ENCODE measurements around the gene ABCF2.

ABCF2 gene

GRCh38 chr7:151226875-151227782, at the start of gene ABCF2:
Gene ABCF2 (minus strand): TSS chr7:151227205. CDS start chr7:151226458, 747 bp downstream.
- DNase-seq (ENCODE audit: low spot score), result peak; percentile 98

- DNase-seq (ENCODE audit: low spot score), result no peak
These were observed 49.0 kb upstream of the ABCF2 start for GRCh38 chr7:151275813-151276577.

- DNase-seq (ENCODE audit: low spot score), result no peak
These were observed 48.2 kb upstream of the ABCF2 start for GRCh38 chr7:151274936-151275812.

DNA sequence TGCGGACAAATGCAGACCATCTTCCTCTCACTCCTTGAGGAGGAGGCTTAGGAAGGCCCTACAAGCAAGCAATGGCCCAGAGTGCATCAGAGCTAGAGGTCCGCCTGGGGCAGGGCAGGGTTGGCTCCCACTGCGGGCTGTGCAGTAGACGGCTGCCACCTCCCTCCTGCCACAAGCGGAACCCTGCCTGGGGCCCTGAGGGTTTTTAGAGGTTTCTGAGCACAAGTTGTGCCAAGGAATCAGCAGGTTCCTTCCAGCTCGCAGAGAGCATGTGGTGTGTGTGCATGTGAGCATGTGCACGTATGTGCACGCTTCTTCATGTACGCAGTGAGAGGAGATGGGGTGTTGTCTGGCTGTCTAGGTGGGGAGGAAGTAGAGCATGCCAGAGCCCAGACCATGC, 47.4 kb upstream of the ABCF2 start:
- DNase-seq (ENCODE audit: low spot score), result no peak

DNA sequence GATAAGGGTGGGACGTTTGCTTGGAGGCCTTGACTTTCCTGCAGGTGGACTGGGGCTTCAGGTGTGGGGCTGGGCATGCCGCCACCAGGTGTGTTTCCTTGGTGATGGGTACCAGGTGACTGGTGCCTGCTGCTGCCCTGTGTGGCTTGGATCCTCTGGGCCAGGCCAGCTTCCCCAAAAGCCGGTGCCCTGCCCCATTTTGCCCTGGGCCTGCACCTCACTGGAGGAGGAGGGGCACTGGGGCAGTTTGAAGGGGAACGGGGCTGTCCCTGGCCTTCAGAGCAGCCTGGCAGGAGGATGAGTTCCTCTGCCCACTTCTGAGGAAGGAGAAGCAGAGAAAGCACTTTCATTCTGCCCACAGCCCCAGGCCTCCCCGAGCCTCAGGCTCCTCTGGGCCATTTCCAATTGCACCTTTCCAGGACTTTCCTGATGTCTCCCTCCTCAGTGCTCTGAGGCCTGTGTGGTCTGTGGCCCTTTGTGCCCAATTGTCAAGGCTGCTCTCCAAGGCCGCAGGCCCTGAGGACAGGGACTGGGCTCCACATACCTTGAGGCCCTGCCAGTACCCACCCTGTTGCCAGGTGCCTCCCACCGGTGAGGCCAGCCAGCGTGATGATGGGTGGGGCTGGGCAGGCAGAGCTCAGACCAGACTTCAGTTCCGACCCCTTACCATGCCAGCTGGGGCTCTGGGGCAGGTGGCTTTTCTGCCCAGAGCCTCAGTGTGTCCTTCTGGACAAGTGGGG, 46.8 kb upstream of the ABCF2 start:
- no peak for DNase-seq (ENCODE audit: low spot score)

- DNase-seq (ENCODE audit: low spot score), result no peak
These were observed 45.9 kb upstream of the ABCF2 start for GRCh38 chr7:151272877-151273276.

- DNase-seq (ENCODE audit: low spot score), result no peak
These were observed 45.4 kb upstream of the ABCF2 start for GRCh38 chr7:151272405-151272804.

DNA sequence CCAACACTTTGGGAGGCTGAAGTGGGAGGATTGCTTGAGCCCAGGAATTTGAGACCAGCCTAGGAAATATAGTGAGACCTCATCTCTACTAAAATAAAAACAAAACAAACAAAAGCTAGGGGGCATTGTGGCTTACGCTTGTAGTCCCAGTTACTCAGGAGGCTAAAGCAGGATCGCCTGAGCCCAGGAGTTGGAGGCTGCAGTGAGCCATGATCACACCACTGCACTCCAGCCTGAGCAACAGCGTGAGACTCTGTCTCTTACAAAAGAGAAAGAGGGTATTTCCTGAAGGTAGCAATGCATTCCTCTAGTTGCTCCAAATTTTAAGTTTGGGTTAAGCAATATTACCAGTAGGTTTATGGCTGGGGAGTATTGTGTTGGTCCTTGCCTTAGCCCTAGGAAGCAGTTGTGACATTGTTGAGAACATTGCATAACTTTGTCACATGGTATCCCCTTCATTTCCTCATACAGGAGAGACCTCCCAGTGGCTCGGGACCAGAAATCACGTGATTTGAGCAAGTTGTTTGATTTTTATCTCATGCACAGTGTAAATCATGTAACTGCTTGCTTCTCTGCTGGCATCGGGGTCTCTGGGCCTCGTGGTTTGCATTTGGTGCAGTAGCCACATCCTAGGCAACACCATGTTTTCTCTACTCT, 44.8 kb upstream of the ABCF2 start:
- DNase-seq (ENCODE audit: low spot score), result peak; percentile 79

- DNase-seq (ENCODE audit: low spot score), result no peak
These were observed 42.5 kb upstream of the ABCF2 start for GRCh38 chr7:151269511-151269910.

DNA sequence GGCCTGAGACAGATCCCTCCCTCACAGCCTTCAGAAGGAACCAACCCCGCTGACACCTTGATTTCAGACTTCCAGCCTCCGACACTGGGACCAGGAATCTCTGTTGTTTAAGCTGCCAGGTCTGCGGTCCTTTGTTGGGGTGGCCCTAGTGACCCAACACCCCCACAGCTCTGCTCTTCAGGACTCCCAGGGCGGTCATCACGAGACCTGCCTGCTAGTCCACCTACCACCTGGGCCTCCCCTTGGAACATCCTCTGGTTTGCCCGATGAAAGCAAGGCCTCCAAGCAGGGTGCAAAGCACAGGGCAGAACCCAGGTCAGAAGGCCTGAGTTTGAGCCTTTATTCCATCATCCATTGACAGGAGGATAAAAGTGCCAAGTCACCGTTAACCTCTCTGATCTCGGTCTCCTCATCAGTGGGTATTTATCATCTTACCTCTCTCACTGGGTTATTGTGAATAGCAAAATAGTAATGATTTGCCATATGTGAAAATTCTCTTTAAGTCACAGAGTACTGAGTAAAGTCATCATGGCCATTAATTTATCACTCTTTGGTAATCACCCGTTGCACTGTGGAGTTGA, 38.4 kb upstream of the ABCF2 start:
- DNase-seq (ENCODE audit: low spot score), result no peak

DNA sequence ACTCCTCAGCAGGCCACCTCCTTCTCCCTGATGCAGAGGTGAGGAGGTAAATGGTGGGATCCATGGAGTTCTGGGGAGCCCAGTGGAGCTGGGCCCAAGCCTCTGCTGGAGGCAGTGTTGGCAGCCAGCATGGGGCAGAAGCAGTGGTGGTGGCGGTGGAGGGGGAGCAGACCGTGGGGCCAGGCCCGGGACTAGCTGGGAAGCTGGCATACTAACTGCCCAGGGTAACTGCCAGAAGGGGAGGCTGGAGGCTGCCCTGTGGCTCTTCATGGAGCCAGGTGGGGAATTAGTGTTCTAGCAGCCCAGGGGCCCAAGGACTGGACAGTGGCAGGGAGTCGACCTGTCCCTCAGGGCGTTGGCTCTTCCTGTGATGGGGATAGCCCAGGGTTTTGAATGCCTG, 37.6 kb upstream of the ABCF2 start:
- DNase-seq (ENCODE audit: low spot score), result no peak

DNA sequence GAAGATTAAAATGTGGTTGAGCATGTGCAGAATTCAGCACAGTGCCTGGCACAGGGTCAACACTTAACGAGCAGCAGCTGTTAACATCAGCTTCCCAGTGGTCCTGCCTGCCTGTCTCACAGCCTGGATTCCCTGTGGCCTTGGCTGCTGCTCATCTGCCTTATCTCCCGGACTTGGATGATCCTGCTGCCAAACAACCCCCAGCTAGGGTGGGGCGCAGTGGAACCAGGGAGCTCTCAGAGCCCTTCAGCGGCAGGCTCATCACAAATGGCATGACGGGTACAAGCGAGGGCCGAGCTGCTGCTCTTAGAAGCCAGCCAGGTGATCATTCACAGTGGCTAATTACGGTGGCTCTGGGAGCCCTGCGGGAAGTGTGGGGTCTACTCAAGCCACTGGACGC, 34.5 kb upstream of the ABCF2 start:
- DNase-seq (ENCODE audit: low spot score), result no peak

GRCh38 chr7:151260883-151261282, 33.9 kb upstream of the ABCF2 start:
- no peak for DNase-seq (ENCODE audit: low spot score)

DNA sequence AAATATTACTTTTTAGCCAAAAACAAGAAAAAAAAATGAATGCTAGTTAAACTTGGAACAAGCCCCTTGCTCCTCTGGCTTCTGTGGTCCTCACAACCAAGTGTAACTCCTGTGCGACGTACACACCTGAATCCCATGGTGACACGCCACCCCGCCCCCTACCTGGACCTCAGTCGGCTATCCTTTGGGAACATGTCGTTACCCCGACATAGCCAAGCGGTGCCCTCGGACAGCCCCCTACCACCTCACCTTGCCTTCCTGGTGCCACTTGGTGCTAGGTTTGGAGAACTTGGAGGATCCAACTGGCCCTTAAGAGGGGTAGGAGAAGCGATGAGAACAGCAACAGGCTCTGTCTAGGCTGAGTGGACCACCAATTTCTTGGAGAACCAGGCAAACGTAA, 33.5 kb upstream of the ABCF2 start:
- DNase-seq (ENCODE audit: low spot score), result no peak

GRCh38 chr7:151257990-151258389, 31.0 kb upstream of the ABCF2 start:
- DNase-seq (ENCODE audit: low spot score), result no peak

DNA sequence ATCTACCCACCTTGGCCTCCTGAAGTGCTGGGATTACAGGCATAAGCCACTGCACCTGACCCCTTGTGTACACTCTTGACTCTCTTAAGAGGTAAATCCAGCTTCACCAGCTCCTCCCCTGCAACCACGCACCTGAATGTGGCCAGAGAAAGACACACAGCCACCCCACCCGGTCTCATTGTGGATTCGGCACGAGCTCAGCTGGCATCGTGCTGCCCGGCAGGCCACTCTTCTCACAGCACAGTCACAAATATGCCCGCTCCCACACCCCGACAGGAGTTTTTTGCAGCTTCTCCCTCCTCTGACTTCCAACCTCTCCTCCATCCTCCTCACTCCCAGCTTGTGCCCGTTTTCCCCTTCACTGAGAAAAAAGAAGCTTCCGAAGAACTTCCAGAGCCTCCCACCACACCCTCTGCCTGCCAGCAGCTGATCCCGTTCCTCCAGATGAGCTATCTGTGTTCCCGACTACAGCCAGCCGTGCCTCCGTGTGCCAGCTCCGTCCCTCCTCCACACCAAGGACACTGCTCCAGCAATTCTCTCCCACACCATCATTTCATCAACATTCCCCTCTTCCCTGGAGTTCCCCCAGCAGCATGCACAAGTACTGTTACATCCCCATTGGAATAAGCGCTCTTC, 29.5 kb upstream of the ABCF2 start:
- no peak for DNase-seq (ENCODE audit: low spot score)

- DNase-seq (ENCODE audit: low spot score), result no peak
These were observed 28.4 kb upstream of the ABCF2 start for GRCh38 chr7:151255390-151255789.

- DNase-seq (ENCODE audit: low spot score), result no peak
These were observed 27.8 kb upstream of the ABCF2 start for GRCh38 chr7:151254851-151255250.

DNA sequence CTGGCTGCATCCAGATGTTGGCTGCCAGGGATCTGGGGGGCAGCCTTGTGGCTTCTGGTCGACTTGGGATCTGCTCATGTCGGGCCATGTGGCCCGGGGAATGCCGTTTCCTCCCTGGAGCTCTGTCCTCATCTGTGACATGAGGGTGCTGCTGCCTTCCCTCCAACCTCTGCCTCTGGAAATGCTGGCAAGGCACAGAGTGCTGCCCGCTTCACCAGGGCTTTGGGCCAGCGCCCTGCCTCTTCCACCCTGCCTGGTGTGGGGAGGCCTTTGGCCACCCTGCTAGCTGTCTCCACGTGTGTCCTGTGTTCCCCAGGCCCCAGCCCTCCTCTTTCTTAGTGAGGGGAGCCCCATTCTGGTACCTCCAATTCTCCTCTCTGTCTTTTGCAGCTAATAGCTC, 27.3 kb upstream of the ABCF2 start:
- no peak for DNase-seq (ENCODE audit: low spot score)

Data from pons (tissue), 1 donor.